Erythroblast (primary cell): ENCODE results near the gene ASPDH.

Source experiments
- GATA1 ChIP-seq: IDR thresholded peaks from 2 replicates; pipeline ENCODE4 v1.6.1; 2011; ENCODE audit warnings: low read depth, mild to moderate bottlenecking, control low read depth, low read length, moderate library complexity
- POLR2A ChIP-seq: IDR thresholded peaks from 2 replicates; pipeline ENCODE4 v1.6.1; 2011; ENCODE audit warnings: mild to moderate bottlenecking, low read length

GRCh38 chr19:50516964-50517703 lies 3.4 kb upstream of the ASPDH start:
- TF ChIP-seq POLR2A (no peak), GATA1 (no peak)
